Tibial artery (tissue), 4 donors: ENCODE data around the gene OSMR.
"Not testable (repeated sequence)": the region's sequence is repeated elsewhere in the genome, so short reads cannot be mapped to it uniquely, and the experiment has no call there.

Source experiments
- DNase-seq, 2 donors: peaks; one replicate each; pipeline ENCODE4 v3.0.0-alpha.2; 2019
- H3K27ac ChIP-seq, 2 donors: fragments of 200-600 bp; sonication (generic) in 1 of 2; 1 replicate in 1 of 2; 2 replicates in 1 of 2; pipeline ENCODE4 v1.5.1; 2018 to 2019; ENCODE audit warnings: mild to moderate bottlenecking in 1 of 2
- H3K27me3 ChIP-seq, 2 donors: fragments of 200-600 bp; sonication (generic) in 1 of 2; one replicate each; pipeline versions ENCODE4 v1.5.1 to v1.6.0; 2016 to 2019
- H3K36me3 ChIP-seq, 3 donors: fragments of 200-600 bp; sonication (generic) in 2 of 3; one replicate each; pipeline ENCODE4 v1.5.1; 2016 to 2019; ENCODE audit warnings: mild to moderate bottlenecking in 2 of 3
- H3K4me1 ChIP-seq, 4 donors: fragments of 200-600 bp; sonication (generic) in 2 of 4; 1 replicate in 3 of 4; 2 replicates in 1 of 4; pipeline ENCODE4 v1.5.1; 2016 to 2019
- H3K4me3 ChIP-seq, 2 donors: fragments of 200-600 bp; sonication (generic) in 1 of 2; 1 replicate in 1 of 2; 2 replicates in 1 of 2; pipeline ENCODE4 v1.5.1; 2018 to 2019; ENCODE audit warnings: mild to moderate bottlenecking in 2 of 2
- H3K9me3 ChIP-seq, 3 donors: fragments of 200-600 bp; sonication (generic) in 1 of 3; one replicate each; pipeline ENCODE4 v1.5.1; 2016 to 2019
- intact Hi-C: fragments of 100-400 bp; cut with DNase I; formaldehyde crosslinking; loops from one replicate; pipeline ENCODE4 v1.15.0; 2023; ENCODE audit warnings: low total_unique reads
- TF ChIP-seq, protein P1 (sequence below), 2 experiments: fragments of 200-600 bp in 1 of 2; fragments of 450-650 bp in 1 of 2; IDR thresholded peaks; one replicate each; pipeline ENCODE4 v1.5.1; 2017 to 2019; ENCODE audit warnings: antibody characterized with exemption in 2 of 2, mild to moderate bottlenecking in 1 of 2, moderate library complexity in 1 of 2

OSMR gene

DNA sequence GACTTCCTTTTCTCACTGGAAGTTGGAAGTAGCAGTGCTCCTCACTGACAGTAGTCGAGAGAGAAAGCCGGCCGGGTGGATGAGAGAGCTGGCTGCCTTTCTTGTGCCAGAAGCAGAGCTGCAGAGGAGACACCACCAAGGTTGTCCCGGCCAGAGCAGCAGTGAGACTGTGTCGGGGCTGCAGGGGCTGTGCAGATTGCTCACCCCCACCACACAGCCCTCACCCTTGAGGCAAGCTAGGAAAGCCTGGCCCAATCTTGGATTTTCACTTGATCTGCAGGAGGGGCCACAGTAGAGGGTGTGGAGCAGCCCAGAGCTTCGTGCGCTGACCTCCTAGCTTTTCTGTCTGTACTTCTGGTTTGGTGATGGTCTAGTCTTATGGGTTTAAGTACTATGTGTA is 9.1 kb downstream of the OSMR start:
- Histone ChIP-seq H3K36me3 (peaks cover 0 to 27% (median 7%) of the 10 kb centered on the region in 3 donors), H3K27me3 (no peaks in the 10 kb centered on the region), H3K4me3 (no peak overlapping the region), H3K4me1 (peaks cover 0 to 35% (median 8%) of the 10 kb centered on the region in 4 donors), H3K27ac (no peak overlapping the region), H3K9me3 (no peaks in the 10 kb centered on the region)
- no peak for DNase-seq
- TF ChIP-seq, protein P1, sequence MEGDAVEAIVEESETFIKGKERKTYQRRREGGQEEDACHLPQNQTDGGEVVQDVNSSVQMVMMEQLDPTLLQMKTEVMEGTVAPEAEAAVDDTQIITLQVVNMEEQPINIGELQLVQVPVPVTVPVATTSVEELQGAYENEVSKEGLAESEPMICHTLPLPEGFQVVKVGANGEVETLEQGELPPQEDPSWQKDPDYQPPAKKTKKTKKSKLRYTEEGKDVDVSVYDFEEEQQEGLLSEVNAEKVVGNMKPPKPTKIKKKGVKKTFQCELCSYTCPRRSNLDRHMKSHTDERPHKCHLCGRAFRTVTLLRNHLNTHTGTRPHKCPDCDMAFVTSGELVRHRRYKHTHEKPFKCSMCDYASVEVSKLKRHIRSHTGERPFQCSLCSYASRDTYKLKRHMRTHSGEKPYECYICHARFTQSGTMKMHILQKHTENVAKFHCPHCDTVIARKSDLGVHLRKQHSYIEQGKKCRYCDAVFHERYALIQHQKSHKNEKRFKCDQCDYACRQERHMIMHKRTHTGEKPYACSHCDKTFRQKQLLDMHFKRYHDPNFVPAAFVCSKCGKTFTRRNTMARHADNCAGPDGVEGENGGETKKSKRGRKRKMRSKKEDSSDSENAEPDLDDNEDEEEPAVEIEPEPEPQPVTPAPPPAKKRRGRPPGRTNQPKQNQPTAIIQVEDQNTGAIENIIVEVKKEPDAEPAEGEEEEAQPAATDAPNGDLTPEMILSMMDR (IDR thresholded peaks at IDR 0.05): no peak
- intact Hi-C loops: no loop called here

DNA sequence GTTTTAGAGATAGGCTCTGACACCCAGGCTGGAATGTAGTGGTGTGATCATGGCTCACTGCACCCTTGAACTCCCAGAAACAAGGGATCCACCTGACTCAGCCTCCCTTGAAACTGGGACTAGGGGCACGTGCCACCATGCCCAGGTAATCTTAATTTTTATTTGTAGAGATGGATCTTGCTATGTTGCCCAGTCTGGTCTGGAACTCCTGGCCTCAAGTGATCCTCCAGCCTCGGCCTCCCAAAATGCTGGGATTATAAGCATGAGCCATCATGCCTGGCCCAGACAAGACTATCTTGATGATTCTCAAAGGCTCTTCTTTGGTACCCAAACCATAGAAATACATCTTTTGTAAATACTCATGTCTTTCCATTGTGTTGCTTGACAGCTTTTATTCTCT is 10.8 kb downstream of the OSMR start:
- TF ChIP-seq, protein P1 (IDR thresholded peaks at IDR 0.05): no peak
- intact Hi-C loops: no loop called here
- DNase-seq: no peak

DNA sequence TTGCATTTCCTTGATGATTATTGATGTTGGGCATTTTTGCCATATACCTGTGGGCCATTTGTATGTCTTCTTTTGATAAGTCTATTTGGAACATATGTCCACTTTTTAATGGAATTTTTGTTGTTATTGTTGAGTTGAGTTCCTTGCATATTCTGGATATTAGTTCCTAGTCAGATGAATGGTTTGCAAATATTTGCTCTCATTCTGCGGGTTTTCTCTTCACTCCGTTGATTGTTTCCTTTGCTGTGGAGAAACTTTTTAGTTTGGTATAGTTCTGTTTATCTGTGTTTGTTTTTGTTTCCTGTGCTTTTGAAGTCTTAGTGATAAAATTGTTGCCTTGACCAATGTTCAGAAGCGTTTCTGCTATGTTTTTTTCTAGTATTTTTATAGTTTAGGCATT is 13.0 kb downstream of the OSMR start:
- TF ChIP-seq, protein P1 (IDR thresholded peaks at IDR 0.05): no peak
- H3K27ac ChIP-seq: no peak overlapping the region
- no peaks in the 10 kb centered on the region for H3K27me3 ChIP-seq
- H3K4me3 ChIP-seq: no peak overlapping the region
- intact Hi-C loops: loop anchor here (1.0 kb wide), 1 partner anchor 19 kb away; no protein-coding TSS in a partner anchor
- H3K4me1 ChIP-seq: peaks cover 0 to 29% (median 8%) of the 10 kb centered on the region in 4 donors
- peaks cover 0 to 1% (median 0%) of the 10 kb centered on the region in 3 donors for H3K9me3 ChIP-seq
- no peak for DNase-seq
- peaks cover 0 to 4% (median 0%) of the 10 kb centered on the region in 3 donors for H3K36me3 ChIP-seq

More for the DNA sequence above, 10.8 kb downstream of the OSMR start:
- no peak overlapping the region for H3K4me3 ChIP-seq
- H3K9me3 ChIP-seq: no peaks in the 10 kb centered on the region
- no peaks in the 10 kb centered on the region for H3K27me3 ChIP-seq
- peaks cover 0 to 32% (median 8%) of the 10 kb centered on the region in 4 donors for H3K4me1 ChIP-seq
- no peak overlapping the region for H3K27ac ChIP-seq
- H3K36me3 ChIP-seq: peaks cover 0 to 10% (median 0%) of the 10 kb centered on the region in 3 donors

DNA sequence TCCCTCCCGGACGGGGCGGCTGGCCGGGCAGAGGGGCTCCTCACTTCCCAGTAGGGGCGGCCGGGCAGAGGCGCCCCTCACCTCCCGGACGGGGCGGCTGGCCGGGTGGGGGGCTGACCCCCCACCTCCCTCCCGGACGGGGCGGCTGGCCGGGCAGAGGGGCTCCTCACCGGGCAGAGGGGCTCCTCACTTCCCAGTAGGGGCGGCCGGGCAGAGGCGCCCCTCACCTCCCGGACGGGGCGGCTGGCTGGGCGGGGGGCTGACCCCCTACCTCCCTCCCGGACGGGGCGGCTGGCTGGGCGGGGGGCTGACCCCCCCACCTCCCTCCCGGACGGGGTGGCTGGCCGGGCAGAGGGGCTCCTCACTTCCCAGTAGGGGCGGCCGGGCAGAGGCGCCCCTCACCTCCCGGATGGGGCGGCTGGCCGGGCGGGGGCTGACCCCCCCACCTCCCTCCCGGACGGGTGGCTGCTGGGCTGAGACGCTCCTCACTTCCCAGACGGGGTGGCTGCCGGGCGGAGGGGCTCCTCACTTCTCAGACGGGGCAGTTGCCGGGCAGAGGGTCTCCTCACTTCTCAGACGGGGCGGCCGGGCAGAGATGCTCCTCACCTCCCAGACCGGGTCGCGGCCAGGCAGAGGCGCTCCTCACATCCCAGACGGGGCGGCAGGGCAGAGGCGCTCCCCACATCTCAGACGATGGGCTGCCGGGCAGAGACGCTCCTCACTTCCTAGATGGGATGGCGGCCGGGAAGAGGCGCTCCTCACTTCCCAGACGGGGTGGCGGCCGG is 16.4 kb downstream of the OSMR start:
- intact Hi-C loops, H3K4me3 ChIP-seq, H3K27ac ChIP-seq, H3K36me3 ChIP-seq, DNase-seq, H3K27me3 ChIP-seq: not testable (repeated sequence)
- Histone ChIP-seq H3K9me3 (peaks cover 0 to 15% (median 0%) of the 10 kb centered on the region in 3 donors), H3K4me1 (peaks cover 0 to 20% (median 10%) of the 10 kb centered on the region in 4 donors)

DNA sequence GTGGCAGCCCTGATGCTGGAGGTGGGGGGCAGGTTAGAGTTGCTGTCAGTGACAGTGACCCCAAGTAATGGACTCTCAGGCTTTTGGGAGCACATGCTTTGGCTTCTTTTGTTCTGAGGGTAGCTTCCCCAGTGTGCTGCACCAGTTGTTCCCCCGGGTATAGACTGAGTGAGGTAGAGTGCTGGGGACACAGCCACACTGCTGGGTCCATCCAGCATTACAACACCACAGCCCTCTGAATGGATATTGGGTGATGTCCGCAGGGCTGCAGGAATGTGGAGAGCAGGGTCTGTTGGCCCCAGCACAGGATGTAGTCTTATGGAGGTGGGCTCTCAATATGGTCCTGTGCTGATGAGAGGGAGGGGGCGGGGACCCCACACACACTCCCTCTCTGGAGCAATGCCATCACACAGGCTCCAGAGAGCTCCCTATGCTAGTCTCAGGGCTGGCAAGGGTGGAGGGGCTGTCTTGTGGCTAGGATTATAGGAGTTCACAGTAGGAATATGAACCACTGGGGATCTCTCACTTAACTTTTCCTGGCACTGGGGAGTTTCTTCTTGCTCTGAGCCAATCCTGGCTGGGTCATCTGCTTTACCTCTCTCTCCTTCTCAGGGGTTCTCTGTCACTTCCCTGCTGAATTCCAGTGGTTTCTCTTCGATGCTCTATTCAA is 20.7 kb downstream of the OSMR start:
- Histone ChIP-seq H3K27me3 (no peaks in the 10 kb centered on the region), H3K36me3 (peaks cover 4 to 17% (median 13%) of the 10 kb centered on the region in 3 donors), H3K27ac (no peak overlapping the region), H3K4me1 (peaks cover 0 to 35% (median 21%) of the 10 kb centered on the region in 4 donors), H3K4me3 (no peak overlapping the region), H3K9me3 (peaks cover 0 to 15% (median 0%) of the 10 kb centered on the region in 3 donors)
- TF ChIP-seq, protein P1 (IDR thresholded peaks at IDR 0.05): no peak
- DNase-seq: no peak
- intact Hi-C loops: no loop called here

DNA sequence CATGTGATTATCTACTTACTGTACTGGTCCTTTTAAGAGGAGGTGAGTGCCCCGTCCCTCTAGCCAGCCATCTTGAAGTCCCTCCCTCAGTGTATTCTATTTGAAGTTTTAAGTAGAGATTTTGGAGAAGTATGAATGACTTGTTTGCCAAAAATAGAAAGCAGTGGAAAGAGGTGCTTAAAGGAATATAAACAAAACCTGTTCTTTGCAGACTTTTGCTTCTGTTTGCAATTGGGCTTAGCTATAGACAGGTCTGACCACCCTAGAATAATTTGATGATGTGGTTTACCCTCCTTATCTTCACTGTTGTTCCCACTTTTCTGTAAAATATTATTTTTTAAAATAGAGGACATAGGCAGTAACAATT is 21.2 kb downstream of the OSMR start:
- Histone ChIP-seq H3K4me1 (peaks cover 0 to 40% (median 26%) of the 10 kb centered on the region in 4 donors), H3K27me3 (no peaks in the 10 kb centered on the region), H3K9me3 (peaks cover 0 to 15% (median 0%) of the 10 kb centered on the region in 3 donors), H3K27ac (no peak overlapping the region), H3K4me3 (no peak overlapping the region), H3K36me3 (peaks cover 4 to 17% (median 13%) of the 10 kb centered on the region in 3 donors)
- TF ChIP-seq, protein P1 (IDR thresholded peaks at IDR 0.05): no peak
- intact Hi-C loops: no loop called here
- no peak for DNase-seq
